ENCODE data around the gene PCLO.

The PCLO gene

GRCh38 chr7:83162402-83163256 is at the start of gene PCLO:
Gene PCLO (minus strand): TSS chr7:83162884. CDS start chr7:83162592, 292 bp downstream.
- peak; percentile 96 for DNase-seq (ENCODE audit: low read depth)

GRCh38 chr7:83211685-83212084 is 49.0 kb upstream of the PCLO start:
- no peak for TF ChIP-seq CTCF (IDR thresholded peaks at IDR 0.05; ENCODE audit: insufficient read depth, low read depth, low read length, missing control alignments)

More at GRCh38 chr7:83162402-83163256, at the start of gene PCLO:
- peak within 1 kb of the TSS; percentile 69 for H3K4me3 ChIP-seq (ENCODE audit: low read length)
- TF ChIP-seq CTCF (IDR thresholded peaks at IDR 0.05; ENCODE audit: insufficient read depth, low read depth, low read length, missing control alignments) = no peak

GRCh38 chr7:83210479-83210878 is 47.8 kb upstream of the PCLO start:
- DNase-seq (ENCODE audit: low read depth) = no peak
- H3K4me3 ChIP-seq (ENCODE audit: low read length) = no peak overlapping the region
- no peak for TF ChIP-seq CTCF (IDR thresholded peaks at IDR 0.05; ENCODE audit: insufficient read depth, low read depth, low read length, missing control alignments)

More at GRCh38 chr7:83211685-83212084, 49.0 kb upstream of the PCLO start:
- H3K4me3 ChIP-seq (ENCODE audit: low read length) = no peak overlapping the region
- no peak for DNase-seq (ENCODE audit: low read depth)

GRCh38 chr7:83204715-83205114 is 42.0 kb upstream of the PCLO start:
- no peak for TF ChIP-seq CTCF (IDR thresholded peaks at IDR 0.05; ENCODE audit: insufficient read depth, low read depth, low read length, missing control alignments)
- DNase-seq (ENCODE audit: low read depth) = peak; percentile 27
- H3K4me3 ChIP-seq (ENCODE audit: low read length) = no peak overlapping the region

GRCh38 chr7:83201355-83201754 is 38.7 kb upstream of the PCLO start:
- H3K4me3 ChIP-seq (ENCODE audit: low read length) = no peak overlapping the region
- no peak for TF ChIP-seq CTCF (IDR thresholded peaks at IDR 0.05; ENCODE audit: insufficient read depth, low read depth, low read length, missing control alignments)
- DNase-seq (ENCODE audit: low read depth) = no peak

- no peak for DNase-seq (ENCODE audit: low read depth)
- no peak for TF ChIP-seq CTCF (IDR thresholded peaks at IDR 0.05; ENCODE audit: insufficient read depth, low read depth, low read length, missing control alignments)
- no peak overlapping the region for H3K4me3 ChIP-seq (ENCODE audit: low read length)
Measured at GRCh38 chr7:83190659-83191389, 28.1 kb upstream of the PCLO start.

All from epithelial cell of esophagus (primary cell).